Glomerular visceral epithelial cell (primary cell): ENCODE data around the gene NEB.

Experiments
- DNase-seq: peaks from one replicate; pipeline ENCODE4 v3.0.0-alpha.2; 2016; ENCODE audit errors: extremely low spot score

The NEB gene

GRCh38 chr2:151482171-151482725 is 252.0 kb downstream of the NEB start:
- no peak for DNase-seq

- no peak for DNase-seq
Observed at GRCh38 chr2:151481744-151482143, 252.5 kb downstream of the NEB start.

- DNase-seq: peak; percentile 15
Observed at GRCh38 chr2:151478011-151478410, 256.3 kb downstream of the NEB start.

- no peak for DNase-seq
Observed at GRCh38 chr2:151476287-151476686, 258.0 kb downstream of the NEB start.

- DNase-seq: no peak
Observed at GRCh38 chr2:151475071-151475470, 259.2 kb downstream of the NEB start.

- no peak for DNase-seq
Observed at GRCh38 chr2:151472966-151473365, 261.3 kb downstream of the NEB start.

- DNase-seq: no peak
Observed at GRCh38 chr2:151470556-151470955, 263.7 kb downstream of the NEB start.

- DNase-seq: no peak
Observed at GRCh38 chr2:151465771-151466170, 268.5 kb downstream of the NEB start.

GRCh38 chr2:151459358-151459757 is 274.9 kb downstream of the NEB start:
- no peak for DNase-seq

GRCh38 chr2:151439127-151439526 is 295.1 kb downstream of the NEB start:
- DNase-seq: no peak

GRCh38 chr2:151438506-151438905 is 295.8 kb downstream of the NEB start:
- no peak for DNase-seq

GRCh38 chr2:151437630-151438029 is 296.6 kb downstream of the NEB start:
- peak; percentile 47 for DNase-seq
